Measurements from ENCODE around the gene MAP4K2. TPM values are rescaled to one million over a fixed set of nuclear protein-coding genes. Genes with fewer than 3 reads are reported as not detected.

Gene MAP4K2
- total RNA-seq, 4 donors from 2014 or later, result 11.1 to 25.0 (median 17.1) TPM

- peaks cover 6 to 15% (median 13%) of the 10 kb centered on the region in 4 donors for H3K4me1 ChIP-seq
- H3K36me3 ChIP-seq, result no peaks in the 10 kb centered on the region
- H3K27me3 ChIP-seq, result peaks cover 0 to 8% (median 3%) of the 10 kb centered on the region in 4 donors
- TF ChIP-seq POLR2A (IDR thresholded peaks at IDR 0.05; ENCODE audit: low read depth), result no peak
- no peak for TF ChIP-seq CTCF (IDR thresholded peaks at IDR 0.05)
- TF ChIP-seq EP300 (IDR thresholded peaks at IDR 0.05), result no peak
- no peak for TF ChIP-seq POLR2AphosphoS5 (IDR thresholded peaks at IDR 0.05)
- H3K9me3 ChIP-seq, result no peaks in the 10 kb centered on the region
- 96% methylated on average over 8 of the region's 15 CpGs for WGBS
- no peak overlapping the region for H3K27ac ChIP-seq (replicated peaks in 1 of 4)
- no peak for DNase-seq (ENCODE audit: extremely low spot score)
- H3K4me3 ChIP-seq, result no peak overlapping the region
- intact Hi-C loops (cut with DNase I), result loop anchor here (10.0 kb wide), 1 partner anchor 173 kb away; the partner anchor contains the start of gene ARL2
Observed at GRCh38 chr11:64841592-64842365, 38.8 kb upstream of the MAP4K2 start.

GRCh38 chr11:64839887-64840782 lies 37.1 kb upstream of the MAP4K2 start:
- H3K36me3 ChIP-seq, result no peaks in the 10 kb centered on the region
- intact Hi-C loops (cut with DNase I), result loop anchor here (10.0 kb wide), 1 partner anchor 175 kb away; the partner anchor contains the start of gene ARL2
- DNase-seq (ENCODE audit: extremely low spot score), result no peak
- no peak for TF ChIP-seq POLR2AphosphoS5 (IDR thresholded peaks at IDR 0.05)
- no peak for TF ChIP-seq CTCF (IDR thresholded peaks at IDR 0.05)
- no peak for TF ChIP-seq POLR2A (IDR thresholded peaks at IDR 0.05; ENCODE audit: low read depth)
- no peak for TF ChIP-seq EP300 (IDR thresholded peaks at IDR 0.05)
- peaks cover 6 to 13% (median 12%) of the 10 kb centered on the region in 4 donors for H3K4me1 ChIP-seq
- H3K27ac ChIP-seq (replicated peaks in 1 of 4), result no peak overlapping the region
- no peaks in the 10 kb centered on the region for H3K9me3 ChIP-seq
- no peak overlapping the region for H3K4me3 ChIP-seq
- peaks cover 0 to 8% (median 3%) of the 10 kb centered on the region in 4 donors for H3K27me3 ChIP-seq
- 93% methylated on average over 19 of the region's 24 CpGs for WGBS

GRCh38 chr11:64839335-64839734 lies 36.3 kb upstream of the MAP4K2 start:
- WGBS, result 91% methylated on average over 8 of the region's 13 CpGs
- Histone ChIP-seq H3K9me3 (no peaks in the 10 kb centered on the region), H3K4me3 (no peak overlapping the region), H3K4me1 (peaks cover 4 to 5% (median 4%) of the 10 kb centered on the region in 4 donors), H3K36me3 (no peaks in the 10 kb centered on the region), H3K27ac (replicated peaks in 1 of 4) (no peak overlapping the region), H3K27me3 (peaks cover 0 to under 1% (median 0%) of the 10 kb centered on the region in 4 donors)
- intact Hi-C loops (cut with DNase I), result no loop called here
- TF ChIP-seq EP300 (IDR thresholded peaks at IDR 0.05), result no peak
- no peak for TF ChIP-seq CTCF (IDR thresholded peaks at IDR 0.05)
- TF ChIP-seq POLR2A (IDR thresholded peaks at IDR 0.05; ENCODE audit: low read depth), result no peak
- TF ChIP-seq POLR2AphosphoS5 (IDR thresholded peaks at IDR 0.05), result no peak
- DNase-seq (ENCODE audit: extremely low spot score), result no peak

- intact Hi-C loops (cut with DNase I), result no loop called here
- Histone ChIP-seq H3K4me1 (no peaks in the 10 kb centered on the region), H3K4me3 (no peak overlapping the region), H3K36me3 (no peaks in the 10 kb centered on the region), H3K9me3 (no peaks in the 10 kb centered on the region), H3K27ac (replicated peaks in 1 of 4) (no peak overlapping the region), H3K27me3 (no peaks in the 10 kb centered on the region)
- 93% methylated on average over 19 of the region's 28 CpGs for WGBS
- no peak for DNase-seq (ENCODE audit: extremely low spot score)
- TF ChIP-seq EP300 (IDR thresholded peaks at IDR 0.05) (no peak), POLR2A (IDR thresholded peaks at IDR 0.05; ENCODE audit: low read depth) (no peak), POLR2AphosphoS5 (IDR thresholded peaks at IDR 0.05) (no peak), CTCF (IDR thresholded peaks at IDR 0.05) (no peak)
Observed at GRCh38 chr11:64838600-64839334, 35.8 kb upstream of the MAP4K2 start.
